Right lung (tissue), 5 donors: ENCODE measurements around the gene NPHP1. TPM values are rescaled to one million over a fixed set of nuclear protein-coding genes. Genes with fewer than 3 reads are reported as not detected.
"Not testable (repeated sequence)": the region's sequence is repeated elsewhere in the genome, so short reads cannot be mapped to it uniquely, and the experiment has no call there.

Source experiments
- DNase-seq, 2 donors: peaks; one replicate each; pipeline ENCODE4 v3.0.0-alpha.2; 2013
- polyA plus RNA-seq, 5 donors: library from polyadenylated mRNA; unstranded; fragments of 120-200 nt; gene quantifications; one replicate each; pipeline versions ENCODE4 v1.2.1 to v1.2.3, GENCODE V29; 2013; ENCODE audit warnings: inconsistent platforms in 1 of 5, low replicate concordance in 1 of 5; ENCODE audit not compliant: insufficient read length in 5 of 5, insufficient read depth in 1 of 5

The NPHP1 gene
- polyA plus RNA-seq, 5 donors = 13.3 to 20.1 (median 17.7) TPM

GRCh38 chr2:110075896-110076295, 128.9 kb downstream of the NPHP1 start:
- DNase-seq = not testable (repeated sequence)

Other genes with a start within 250 kb of the NPHP1 start
- gene MALL, start 89.2 kb downstream of the NPHP1 start, polyA plus RNA-seq = 10 to 100 TPM; 20.9 to 52.6 (median 38.0) TPM
- 10 to 100 TPM in 4 of 5 donors, 1 to 10 TPM in 1; 8.6 to 27.6 (median 14.7) TPM for gene MTLN, start 7.5 kb upstream of the NPHP1 start, polyA plus RNA-seq